Right cardiac atrium (tissue), 5 donors: ENCODE data around the gene CDK13. TPM values are rescaled to one million over a fixed set of nuclear protein-coding genes. Genes with fewer than 3 reads are reported as not detected.

ENCODE experiments used
- ATAC-seq, 2 donors: fragments of 200-7000 bp; cut with Tn5 transposase; one replicate each; pipeline versions ENCODE4 v1.8.0 to v1.9.1; 2020; ENCODE audit warnings: moderate library complexity in 2 of 2, mild to moderate bottlenecking in 1 of 2
- DNase-seq, 3 donors: peaks; one replicate each; pipeline ENCODE4 v3.0.0-alpha.2; 2020
- H3K27ac ChIP-seq: one replicate; pipeline ENCODE4 v1.5.1; 2013; ENCODE audit warnings: mild to moderate bottlenecking, low read length, control low read depth, moderate library complexity
- H3K27me3 ChIP-seq: one replicate; pipeline ENCODE4 v1.6.1; 2013; ENCODE audit not compliant: control insufficient read depth, insufficient read depth
- H3K4me1 ChIP-seq: one replicate; pipeline ENCODE4 v1.6.1; 2013; ENCODE audit warnings: low read length; ENCODE audit not compliant: control insufficient read depth, insufficient read depth
- H3K4me3 ChIP-seq: one replicate; pipeline ENCODE4 v1.5.1; 2013; ENCODE audit warnings: low read length, control low read depth
- H3K9me3 ChIP-seq: one replicate; pipeline ENCODE4 v1.6.1; 2013; ENCODE audit warnings: low read length; ENCODE audit not compliant: control insufficient read depth
- WGBS: extraction: QIAGEN DNeasy Blood & Tissue Kit; methylation state at CpG from one replicate; pipeline ENCODE4 v1.1.7; 2013; 5-methylcytosine and 5-hydroxymethylcytosine counted together
- intact Hi-C, 4 donors: fragments of 100-400 bp; cut with DNase I; formaldehyde crosslinking; loops; one replicate each; pipeline versions ENCODE4 v1.11.0 to v1.14.0; 2022 to 2023
- polyA plus RNA-seq: library from polyadenylated mRNA; stranded (reverse); fragments of 200-250 nt; gene quantifications from one replicate; pipeline ENCODE4 v1.2.3, GENCODE V29; 2013
- total RNA-seq, 4 donors: library from RNA; stranded (reverse); fragmentation: NEBNext Ultra II Directional; extraction: Animal tissue kit (Norgen Biotek cat#: 25700); gene quantifications; one replicate each; pipeline ENCODE4 v1.2.1, GENCODE V29; 2021
- donor health status: healthy with polysubstance abuse.
- donor health status: DM: no; HTN: yes; CAD: no.
- donor health status: DM: no; HTN: no; CAD: no.
- donor health status: DM: no; HTN: yes; CAD: no; lungs with severe emphysema.
- donor health status: DM: yes; HTN: yes; CAD: no.

CDK13 gene
- total and polyA plus RNA-seq, 5 donors = 15.7 to 32.1 (median 29.1) TPM

GRCh38 chr7:40148671-40149070 is 198.6 kb downstream of the CDK13 start:
- intact Hi-C loops = no loop called here
- Histone ChIP-seq H3K4me3 (no peak overlapping the region), H3K27ac (no peak overlapping the region), H3K9me3 (no peaks in the 10 kb centered on the region), H3K27me3 (no peaks in the 10 kb centered on the region), H3K4me1 (no peaks in the 10 kb centered on the region)
- no peak for DNase-seq
- WGBS = 85% methylated on average over 2 of the region's 2 CpGs
- no peak for ATAC-seq

Other genes starting within 250 kb of the CDK13 start
- gene MPLKIP, start 184.4 kb downstream of the CDK13 start, total RNA-seq = 10 to 100 TPM; 15.8 to 19.9 (median 19.4) TPM
- 30.2 TPM for gene MPLKIP, start 184.4 kb downstream of the CDK13 start, polyA plus RNA-seq
- 10 to 100 TPM in 1 of 4 donors, 1 to 10 TPM in 3; 5.7 to 10.3 (median 6.1) TPM for gene SUGCT, start 184.7 kb downstream of the CDK13 start, total RNA-seq
- 6.1 TPM for gene SUGCT, start 184.7 kb downstream of the CDK13 start, polyA plus RNA-seq